Right lobe of liver (tissue), 6 donors: ENCODE measurements around the gene RMC1. TPM values are rescaled to one million over a fixed set of nuclear protein-coding genes. Genes with fewer than 3 reads are reported as not detected.

Source experiments
- ATAC-seq, 4 donors: fragments of 200-7000 bp; cut with Tn5 transposase; one replicate each; pipeline ENCODE4 v1.9.1; 2020; ENCODE audit warnings: mild to moderate bottlenecking in 4 of 4, moderate library complexity in 4 of 4
- DNase-seq, 3 donors: peaks; one replicate each; pipeline ENCODE4 v3.0.0-alpha.2; 2020
- H3K27ac ChIP-seq, 3 donors: fragments of 200-600 bp; one replicate each; pipeline ENCODE4 v1.8.0; 2022
- H3K27me3 ChIP-seq, 2 donors: fragments of 200-600 bp; one replicate each; pipeline ENCODE4 v1.8.0; 2022
- H3K36me3 ChIP-seq, 4 donors: fragments of 200-600 bp; sonication (generic) in 1 of 4; one replicate each; pipeline versions ENCODE4 v1.5.1 to v1.8.0; 2017 to 2022; ENCODE audit warnings: control low read depth in 1 of 4
- H3K4me1 ChIP-seq, 4 donors: fragments of 200-600 bp; sonication (generic) in 1 of 4; one replicate each; pipeline versions ENCODE4 v1.5.1 to v1.8.0; 2017 to 2022; ENCODE audit warnings: control low read depth in 1 of 4
- H3K4me3 ChIP-seq, 3 donors: fragments of 200-600 bp; one replicate each; pipeline ENCODE4 v1.8.0; 2022
- H3K9me3 ChIP-seq, 4 donors: fragments of 200-600 bp; sonication (generic) in 1 of 4; one replicate each; pipeline versions ENCODE4 v1.5.1 to v1.8.0; 2017 to 2022; ENCODE audit warnings: control low read depth in 1 of 4
- POLR2A ChIP-seq: fragments of 450-650 bp; IDR thresholded peaks from one replicate; pipeline ENCODE4 v1.6.1; 2017; ENCODE audit warnings: antibody characterized with exemption, mild to moderate bottlenecking
- WGBS: methylation state at CpG from one replicate; pipeline ENCODE4 v1.1.6; 2018; ENCODE audit warnings: low coverage, low lambda C conversion rate; ENCODE audit not compliant: insufficient coverage; ENCODE audit errors: missing lambda C conversion rate; 5-methylcytosine and 5-hydroxymethylcytosine counted together
- intact Hi-C, 2 donors: fragments of 100-400 bp; cut with DNase I; formaldehyde crosslinking; loops; one replicate each; pipeline versions ENCODE4 v1.11.2 to v1.14.1; 2022
- total RNA-seq, 6 experiments: library from RNA; depleted of rRNA in 2 of 6; stranded (reverse); fragments of >200 nt in 2 of 6; fragmentation: NEBNext Ultra II Directional in 3 of 6; extraction: Animal tissue kit (Norgen Biotek cat#: 25700) in 3 of 6; gene quantifications; one replicate each; pipeline versions ENCODE4 v1.1.0 to v1.2.4, GENCODE V29; 2016 to 2023
- TF ChIP-seq, protein P1 (sequence below), 4 donors: fragments of 200-600 bp in 3 of 4; fragments of 450-650 bp in 1 of 4; IDR thresholded peaks; one replicate each; pipeline versions ENCODE4 v1.5.1 to v1.8.0; 2016 to 2022; ENCODE audit warnings: antibody characterized with exemption in 4 of 4, mild to moderate bottlenecking in 2 of 4
- donor health status: DM: no; HTN: yes; CAD: no.
- donor health status: DM: no; HTN: no; CAD: no.
- donor health status: DM: no; HTN: no; CAD: no.
- donor health status: DM: no; HTN: yes; CAD: no.
- donor health status: DM: no; HTN: yes; CAD: no.

RMC1 gene
- total RNA-seq, 6 experiments from 2014 or later, result 16.8 to 24.5 (median 21.9) TPM

DNA sequence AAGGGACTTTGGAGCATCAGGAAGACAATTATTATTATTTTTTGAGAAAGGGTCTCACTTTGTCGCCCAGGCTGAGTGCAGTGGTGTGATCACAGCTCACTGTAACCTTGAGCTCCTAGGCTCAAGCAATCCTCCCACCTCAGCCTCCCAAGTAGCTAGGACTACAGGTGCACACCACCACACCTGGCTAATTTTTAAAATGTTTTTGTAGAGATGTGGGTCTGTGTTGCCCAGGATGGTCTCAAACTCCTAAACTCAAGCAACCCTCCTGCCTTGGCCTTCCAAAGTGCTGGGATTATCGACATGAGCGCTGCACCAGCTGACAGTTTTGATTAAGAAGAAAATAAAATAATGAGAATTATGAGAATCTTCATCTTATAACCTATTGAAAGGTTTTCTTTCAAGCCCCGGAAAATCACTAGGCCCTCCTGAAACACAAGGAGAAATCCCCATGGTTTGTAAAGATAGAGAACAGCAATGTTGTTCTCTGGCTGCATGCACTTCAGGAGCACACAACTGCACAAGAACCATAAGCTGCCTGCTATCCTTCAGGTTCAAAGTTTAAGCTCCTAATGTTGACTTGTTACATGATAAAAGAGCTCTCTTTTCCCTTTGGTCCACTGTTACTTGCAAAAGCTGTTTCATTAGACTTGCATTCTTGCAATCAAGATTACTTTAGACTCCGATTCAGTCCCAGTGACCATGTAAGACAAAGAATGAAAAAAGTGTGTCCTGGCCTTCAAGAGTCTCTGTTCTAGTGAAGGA, 66.2 kb downstream of the RMC1 start:
- TF ChIP-seq, protein P1, sequence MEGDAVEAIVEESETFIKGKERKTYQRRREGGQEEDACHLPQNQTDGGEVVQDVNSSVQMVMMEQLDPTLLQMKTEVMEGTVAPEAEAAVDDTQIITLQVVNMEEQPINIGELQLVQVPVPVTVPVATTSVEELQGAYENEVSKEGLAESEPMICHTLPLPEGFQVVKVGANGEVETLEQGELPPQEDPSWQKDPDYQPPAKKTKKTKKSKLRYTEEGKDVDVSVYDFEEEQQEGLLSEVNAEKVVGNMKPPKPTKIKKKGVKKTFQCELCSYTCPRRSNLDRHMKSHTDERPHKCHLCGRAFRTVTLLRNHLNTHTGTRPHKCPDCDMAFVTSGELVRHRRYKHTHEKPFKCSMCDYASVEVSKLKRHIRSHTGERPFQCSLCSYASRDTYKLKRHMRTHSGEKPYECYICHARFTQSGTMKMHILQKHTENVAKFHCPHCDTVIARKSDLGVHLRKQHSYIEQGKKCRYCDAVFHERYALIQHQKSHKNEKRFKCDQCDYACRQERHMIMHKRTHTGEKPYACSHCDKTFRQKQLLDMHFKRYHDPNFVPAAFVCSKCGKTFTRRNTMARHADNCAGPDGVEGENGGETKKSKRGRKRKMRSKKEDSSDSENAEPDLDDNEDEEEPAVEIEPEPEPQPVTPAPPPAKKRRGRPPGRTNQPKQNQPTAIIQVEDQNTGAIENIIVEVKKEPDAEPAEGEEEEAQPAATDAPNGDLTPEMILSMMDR (IDR thresholded peaks at IDR 0.05), result no peak
- TF ChIP-seq POLR2A, result no peak
- Histone ChIP-seq H3K36me3 (peaks cover 0 to 41% (median 6%) of the 10 kb centered on the region in 4 donors), H3K4me1 (peaks cover 0 to 34% (median 6%) of the 10 kb centered on the region in 4 donors), H3K27ac (peak overlapping the region in 1 of 3 donors; percentile 10), H3K4me3 (no peak overlapping the region), H3K9me3 (no peaks in the 10 kb centered on the region), H3K27me3 (no peaks in the 10 kb centered on the region)
- ATAC-seq (peak; percentile 30 to 77 (median 71)), DNase-seq (no peak)
- intact Hi-C loops, result loop anchor here in 1 of 2 donors (10.0 kb wide), 1 partner anchor 45 kb away; no protein-coding TSS in a partner anchor
- WGBS, result 82% methylated on average over 5 of the region's 5 CpGs

DNA sequence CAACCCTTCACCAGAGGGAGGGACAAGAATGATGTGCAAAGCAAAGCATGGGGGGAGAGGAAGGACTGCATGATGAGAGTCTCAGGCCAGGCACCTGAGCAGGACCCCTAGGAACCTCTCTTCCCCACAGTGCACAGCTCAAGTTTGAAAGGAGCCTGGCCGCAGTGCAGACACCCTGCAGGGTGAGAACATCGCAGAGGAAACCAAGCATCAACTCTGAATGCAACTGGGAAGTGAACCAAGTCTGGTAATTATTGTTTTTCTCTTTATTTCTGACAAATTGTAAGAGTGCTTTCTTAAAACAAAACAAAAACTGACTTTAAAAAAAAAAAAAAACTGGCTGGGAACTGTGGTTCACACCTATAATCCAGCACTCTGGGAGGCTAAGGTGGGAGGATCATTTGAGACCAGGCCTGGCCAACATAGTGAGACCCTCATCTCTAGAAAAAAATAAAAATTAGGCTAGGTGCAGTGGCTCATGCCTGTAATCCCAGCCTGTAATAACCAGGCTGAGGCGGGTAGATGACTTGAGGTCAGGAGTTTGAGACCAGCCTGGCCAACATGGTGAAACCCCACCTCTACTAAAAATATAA, 67.7 kb downstream of the RMC1 start:
- Histone ChIP-seq H3K27me3 (no peaks in the 10 kb centered on the region), H3K36me3 (peaks cover 0 to 30% (median 6%) of the 10 kb centered on the region in 4 donors), H3K27ac (no peak overlapping the region), H3K4me1 (peaks cover 0 to 34% (median 6%) of the 10 kb centered on the region in 4 donors), H3K9me3 (no peaks in the 10 kb centered on the region), H3K4me3 (no peak overlapping the region)
- TF ChIP-seq POLR2A, result no peak
- TF ChIP-seq, protein P1 (IDR thresholded peaks at IDR 0.05), result no peak
- no peak for DNase-seq
- ATAC-seq, result peak in 1 of 4 donors; percentile 48
- intact Hi-C loops, result loop anchor here in 1 of 2 donors (10.0 kb wide), 1 partner anchor 46 kb away; no protein-coding TSS in a partner anchor
- 78% methylated on average over 2 of the region's 3 CpGs for WGBS

DNA sequence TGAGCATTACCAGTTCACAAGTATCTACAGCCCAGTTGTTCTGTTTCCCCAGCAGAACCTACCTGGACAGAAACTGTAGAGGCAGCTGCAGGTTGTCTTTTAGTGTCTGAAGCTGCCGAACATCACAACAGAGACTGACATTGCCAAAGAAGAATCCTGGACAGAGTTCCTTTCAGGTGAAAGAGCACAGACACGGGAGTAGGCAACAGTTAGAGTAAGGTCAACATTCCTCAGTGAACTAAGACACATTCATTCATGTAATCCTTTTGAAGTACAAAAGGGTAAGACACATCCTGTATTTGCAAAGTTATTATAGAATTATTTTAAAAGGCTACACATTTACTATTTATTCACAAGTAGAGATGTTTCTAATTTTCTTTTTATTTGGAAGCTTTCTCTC, 68.7 kb downstream of the RMC1 start:
- no peak for TF ChIP-seq POLR2A
- TF ChIP-seq, protein P1 (IDR thresholded peaks at IDR 0.05), result no peak
- H3K4me3 ChIP-seq, result no peak overlapping the region
- peaks cover 0 to 34% (median 6%) of the 10 kb centered on the region in 4 donors for H3K4me1 ChIP-seq
- H3K9me3 ChIP-seq, result no peaks in the 10 kb centered on the region
- H3K27ac ChIP-seq, result no peak overlapping the region
- no peaks in the 10 kb centered on the region for H3K27me3 ChIP-seq
- peaks cover 0 to 22% (median 3%) of the 10 kb centered on the region in 4 donors for H3K36me3 ChIP-seq
- 30% methylated on average over 2 of the region's 2 CpGs for WGBS
- DNase-seq (no peak), ATAC-seq (peak; percentile 32 to 71 (median 58))
- intact Hi-C loops, result loop anchor here in 1 of 2 donors (10.0 kb wide), 1 partner anchor 47 kb away; no protein-coding TSS in a partner anchor

DNA sequence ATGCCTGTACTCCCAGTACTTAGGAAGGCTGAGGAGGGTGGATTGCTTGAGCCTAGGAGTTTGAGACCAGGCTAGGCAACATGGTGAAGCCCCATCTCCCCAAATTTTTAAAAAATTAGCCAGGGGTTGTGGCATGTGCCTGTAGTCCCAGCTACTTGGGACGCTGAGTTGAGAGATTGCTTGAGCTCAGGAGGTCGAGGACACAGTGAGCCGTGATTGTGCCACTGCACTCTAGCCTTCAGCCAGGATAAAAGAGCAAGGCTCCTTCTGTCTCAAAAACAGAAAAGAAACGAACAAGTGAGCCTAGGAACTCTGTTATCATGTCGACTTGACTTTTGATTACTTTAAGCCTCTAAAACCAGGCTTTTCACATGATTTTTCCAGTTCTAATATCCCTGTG, 69.3 kb downstream of the RMC1 start:
- WGBS, result 60% methylated on average over 2 of the region's 5 CpGs
- TF ChIP-seq, protein P1 (IDR thresholded peaks at IDR 0.05), result no peak
- no peak for TF ChIP-seq POLR2A
- DNase-seq (no peak), ATAC-seq (no peak)
- H3K4me3 ChIP-seq, result no peak overlapping the region
- peaks cover 0 to 34% (median 6%) of the 10 kb centered on the region in 4 donors for H3K4me1 ChIP-seq
- no peak overlapping the region for H3K27ac ChIP-seq
- intact Hi-C loops, result loop anchor here in 1 of 2 donors (10.0 kb wide), 1 partner anchor 48 kb away; no protein-coding TSS in a partner anchor
- no peaks in the 10 kb centered on the region for H3K9me3 ChIP-seq
- H3K36me3 ChIP-seq, result peaks cover 0 to 16% (median 2%) of the 10 kb centered on the region in 4 donors
- H3K27me3 ChIP-seq, result no peaks in the 10 kb centered on the region
